CD14-positive monocyte (primary cell): ENCODE results near the gene C16orf92. TPM values are rescaled to one million over a fixed set of nuclear protein-coding genes. Genes with fewer than 3 reads are reported as not detected.
"Not testable (repeated sequence)": the region's sequence is repeated elsewhere in the genome, so short reads cannot be mapped to it uniquely, and the experiment has no call there.

Experiments used
- DNase-seq, 3 donors: peaks; one replicate each; pipeline ENCODE4 v3.0.0-alpha.2; 2011 to 2022
- H2AFZ ChIP-seq: 2 replicates; pipeline ENCODE4 v1.6.0; 2012; ENCODE audit warnings: mild to moderate bottlenecking, low read depth, low read length, inconsistent platforms; ENCODE audit not compliant: insufficient read depth, poor library complexity, severe bottlenecking
- H3K27ac ChIP-seq, 2 donors: 1 replicate in 1 of 2; 2 replicates in 1 of 2; pipeline ENCODE4 v1.5.1; 2012 to 2013; ENCODE audit warnings: low read length in 2 of 2, control low read depth in 1 of 2, inconsistent platforms in 1 of 2, low read depth in 1 of 2, mild to moderate bottlenecking in 1 of 2
- H3K27me3 ChIP-seq, 2 donors: one replicate each; pipeline versions ENCODE4 v1.6.0 to v1.6.1; 2011 to 2013; ENCODE audit warnings: low read length in 2 of 2; ENCODE audit not compliant: control insufficient read depth in 2 of 2, insufficient read depth in 2 of 2
- H3K36me3 ChIP-seq, 2 donors: replicated peaks in 1 of 2; 1 replicate in 1 of 2; 2 replicates in 1 of 2; pipeline versions ENCODE4 v1.5.1 to v1.6.1; 2012 to 2013; ENCODE audit warnings: low read length in 2 of 2, control low read depth in 1 of 2, inconsistent platforms in 1 of 2, mild to moderate bottlenecking in 1 of 2; ENCODE audit not compliant: insufficient read depth in 2 of 2, control insufficient read depth in 1 of 2
- H3K4me1 ChIP-seq, 2 donors: 1 replicate in 1 of 2; 2 replicates in 1 of 2; pipeline versions ENCODE4 v1.5.1 to v1.6.1; 2012 to 2013; ENCODE audit warnings: low read length in 2 of 2, control low read depth in 1 of 2, inconsistent platforms in 1 of 2, mild to moderate bottlenecking in 1 of 2, moderate library complexity in 1 of 2; ENCODE audit not compliant: insufficient read depth in 2 of 2, control insufficient read depth in 1 of 2
- H3K4me2 ChIP-seq: replicated peaks from 2 replicates; pipeline ENCODE3; 2012; ENCODE audit warnings: low read length, moderate library complexity, mild to moderate bottlenecking; ENCODE audit not compliant: poor library complexity, severe bottlenecking; ENCODE audit errors: extremely low read depth
- H3K4me3 ChIP-seq, 3 experiments: fragments of 200-600 bp in 1 of 3; sonication (generic) in 1 of 3; replicated peaks in 1 of 3; 1 replicate in 2 of 3; 2 replicates in 1 of 3; pipeline ENCODE4 v1.5.1; 2011 to 2013; ENCODE audit warnings: low read length in 3 of 3, mild to moderate bottlenecking in 3 of 3, control low read depth in 2 of 3, low read depth in 2 of 3, inconsistent platforms in 1 of 3, moderate library complexity in 1 of 3
- H3K79me2 ChIP-seq: 2 replicates; pipeline ENCODE4 v1.6.0; 2012; ENCODE audit warnings: mild to moderate bottlenecking, control low read depth, inconsistent platforms, low read length, moderate library complexity; ENCODE audit not compliant: insufficient read depth
- H3K9ac ChIP-seq: 2 replicates; pipeline ENCODE4 v1.6.0; 2017; ENCODE audit warnings: low read length, mild to moderate bottlenecking; ENCODE audit not compliant: insufficient read depth, poor library complexity, severe bottlenecking
- H3K9me3 ChIP-seq, 2 donors: replicated peaks in 1 of 2; 1 replicate in 1 of 2; 2 replicates in 1 of 2; pipeline versions ENCODE4 v1.5.1 to v1.6.1; 2012 to 2013; ENCODE audit warnings: low read length in 2 of 2, control low read depth in 1 of 2; ENCODE audit not compliant: control insufficient read depth in 1 of 2, insufficient read depth in 1 of 2
- H4K20me1 ChIP-seq: 2 replicates; pipeline ENCODE4 v1.6.0; 2012; ENCODE audit warnings: mild to moderate bottlenecking, low read length, control low read depth, moderate library complexity; ENCODE audit not compliant: insufficient read depth
- H3K27ac Mint-ChIP-seq, 7 donors: one replicate each; pipeline ENCODE4 v1.8.0; 2020; ENCODE audit warnings: mild to moderate bottlenecking in 7 of 7, mixed read lengths in 7 of 7, moderate library complexity in 6 of 7, inconsistent platforms in 2 of 7
- H3K27me3 Mint-ChIP-seq, 3 donors: one replicate each; pipeline ENCODE4 v1.8.0; 2021 to 2022; ENCODE audit warnings: low read depth in 3 of 3, mild to moderate bottlenecking in 3 of 3, mixed read lengths in 3 of 3, moderate library complexity in 3 of 3, inconsistent platforms in 1 of 3
- H3K36me3 Mint-ChIP-seq, 2 donors: one replicate each; pipeline ENCODE4 v1.8.0; 2020; ENCODE audit warnings: mixed read lengths in 2 of 2, inconsistent platforms in 1 of 2, mild to moderate bottlenecking in 1 of 2
- H3K4me1 Mint-ChIP-seq: one replicate; pipeline ENCODE4 v1.8.0; 2020; ENCODE audit warnings: mild to moderate bottlenecking, mixed read lengths
- H3K4me3 Mint-ChIP-seq, 2 donors: one replicate each; pipeline ENCODE4 v1.8.0; 2020; ENCODE audit warnings: mild to moderate bottlenecking in 2 of 2, mixed read lengths in 2 of 2, moderate library complexity in 1 of 2
- H3K9me3 Mint-ChIP-seq, 7 donors: one replicate each; pipeline ENCODE4 v1.8.0; 2020 to 2022; ENCODE audit warnings: mixed read lengths in 7 of 7, mild to moderate bottlenecking in 6 of 7, moderate library complexity in 6 of 7, inconsistent platforms in 2 of 7
- CTCF ChIP-seq: fragments of 200-600 bp; IDR thresholded peaks from one replicate; pipeline ENCODE4 v1.8.0; 2022; ENCODE audit warnings: antibody characterized with exemption, mild to moderate bottlenecking
- WGBS: methylation state at CpG from one replicate; pipeline ENCODE4 v1.1.5; 2013; ENCODE audit warnings: missing lambda C conversion rate; ENCODE audit not compliant: insufficient coverage; 5-methylcytosine and 5-hydroxymethylcytosine counted together
- intact Hi-C, 2 donors: fragments of 100-400 bp; cut with micrococcal nuclease; formaldehyde crosslinking; loops; one replicate each; pipeline versions ENCODE4 v1.15.0 to v1.15.1; 2023
- polyA plus RNA-seq, 3 donors: library from polyadenylated mRNA; depleted of rRNA in 1 of 3; unstranded in 2 of 3; stranded (reverse) in 1 of 3; fragments of 300-500 nt in 2 of 3; fragments of >200 nt in 1 of 3; fragmentation: Illumina TruSeq in 2 of 3; gene quantifications; 1 replicate in 2 of 3; 2 replicates in 1 of 3; pipeline ENCODE4 v1.2.3, GENCODE V29; 2012 to 2021

The C16orf92 gene
- polyA plus RNA-seq, 3 donors: not detected

GRCh38 chr16:30017277-30017656 lies 5.7 kb upstream of the C16orf92 start:
- no peaks in the 10 kb centered on the region for H3K79me2 ChIP-seq
- peaks cover 2 to 10% of the 10 kb centered on the region in 2 donors for H3K27me3 ChIP-seq
- Mint-ChIP-seq H3K27ac (no peak overlapping the region), H3K36me3 (no peaks in the 10 kb centered on the region), H3K4me3 (no peak overlapping the region), H3K9me3 (peaks cover 0 to 3% (median 2%) of the 10 kb centered on the region in 7 donors), H3K27me3 (peaks cover 17 to 31% (median 27%) of the 10 kb centered on the region in 3 donors), H3K4me1 (peaks cover 14% of the 10 kb centered on the region)
- no peak for TF ChIP-seq CTCF
- H3K36me3 ChIP-seq: no peaks in the 10 kb centered on the region
- H2AFZ ChIP-seq: no peak overlapping the region
- no peak for DNase-seq
- no peaks in the 10 kb centered on the region for H3K9me3 ChIP-seq
- intact Hi-C loops: no loop called here
- H3K4me1 ChIP-seq: peaks cover 11 to 15% of the 10 kb centered on the region in 2 donors
- no peak overlapping the region for H3K27ac ChIP-seq
- H3K4me3 ChIP-seq: no peak overlapping the region
- no peaks in the 10 kb centered on the region for H4K20me1 ChIP-seq
- no peak overlapping the region for H3K4me2 ChIP-seq
- no CpG with 5 or more reads among the region's 2 CpGs for WGBS
- no peak overlapping the region for H3K9ac ChIP-seq

- H3K36me3 ChIP-seq, intact Hi-C loops, H3K9ac ChIP-seq, H3K4me3 ChIP-seq, H3K36me3 Mint-ChIP-seq, H3K27me3 ChIP-seq, H3K4me2 ChIP-seq, H3K79me2 ChIP-seq, H3K4me3 Mint-ChIP-seq, H3K27ac Mint-ChIP-seq, H3K9me3 ChIP-seq, H3K9me3 Mint-ChIP-seq, H4K20me1 ChIP-seq, DNase-seq, H3K27ac ChIP-seq, H2AFZ ChIP-seq: not testable (repeated sequence)
- WGBS: no CpG with 5 or more reads among the region's 4 CpGs
- H3K4me1 Mint-ChIP-seq: peaks cover 14% of the 10 kb centered on the region
- peaks cover 10 to 24% (median 21%) of the 10 kb centered on the region in 3 donors for H3K27me3 Mint-ChIP-seq
- peaks cover 11 to 15% of the 10 kb centered on the region in 2 donors for H3K4me1 ChIP-seq
Measured at GRCh38 chr16:30017937-30018336, 5.1 kb upstream of the C16orf92 start.
